Mononuclear cell (primary cell): ENCODE measurements around the gene DIP2B. TPM values are rescaled to one million over a fixed set of nuclear protein-coding genes. Genes with fewer than 3 reads are reported as not detected.
"Not testable (repeated sequence)": the region's sequence is repeated elsewhere in the genome, so short reads cannot be mapped to it uniquely, and the experiment has no call there.

Experiments used
- H3K27me3 ChIP-seq: 2 replicates; pipeline ENCODE4 v1.6.0; 2011; ENCODE audit warnings: low read length, control low read depth; ENCODE audit not compliant: insufficient read depth
- H3K4me1 ChIP-seq: 2 replicates; pipeline ENCODE4 v1.5.1; 2011; ENCODE audit warnings: mild to moderate bottlenecking, low read length, control low read depth; ENCODE audit not compliant: insufficient read depth
- H3K4me3 ChIP-seq: 2 replicates; pipeline ENCODE4 v1.5.1; 2011; ENCODE audit warnings: mild to moderate bottlenecking, low read length, moderate library complexity
- H3K9me3 ChIP-seq: 2 replicates; pipeline ENCODE4 v1.5.1; 2011; ENCODE audit warnings: low read depth, mild to moderate bottlenecking, control low read depth, low read length
- total RNA-seq: library from RNA; depleted of rRNA; stranded (reverse); fragments of >200 nt; gene quantifications from one replicate; pipeline ENCODE4 v1.2.3, GENCODE V29; 2012

DIP2B gene
- total RNA-seq, 1 donor: 39.9 TPM

GRCh38 chr12:50660425-50660822 lies 155.6 kb downstream of the DIP2B start:
- no peaks in the 10 kb centered on the region for H3K9me3 ChIP-seq
- H3K27me3 ChIP-seq: no peaks in the 10 kb centered on the region
- no peaks in the 10 kb centered on the region for H3K4me1 ChIP-seq
- H3K4me3 ChIP-seq: no peak overlapping the region

- H3K27me3 ChIP-seq: no peaks in the 10 kb centered on the region
- no peaks in the 10 kb centered on the region for H3K4me1 ChIP-seq
- no peaks in the 10 kb centered on the region for H3K9me3 ChIP-seq
- H3K4me3 ChIP-seq: no peak overlapping the region
Measured at GRCh38 chr12:50661300-50662115, 156.7 kb downstream of the DIP2B start.

- Histone ChIP-seq H3K27me3 (no peaks in the 10 kb centered on the region), H3K4me3 (no peak overlapping the region), H3K9me3 (no peaks in the 10 kb centered on the region), H3K4me1 (no peaks in the 10 kb centered on the region)
Measured at GRCh38 chr12:50662116-50662510, 157.3 kb downstream of the DIP2B start.

- Histone ChIP-seq H3K4me3 (no peak overlapping the region), H3K4me1 (no peaks in the 10 kb centered on the region), H3K9me3 (no peaks in the 10 kb centered on the region), H3K27me3 (no peaks in the 10 kb centered on the region)
Measured at GRCh38 chr12:50665170-50665569, 160.4 kb downstream of the DIP2B start.

- Histone ChIP-seq H3K4me3 (no peak overlapping the region), H3K27me3 (no peaks in the 10 kb centered on the region), H3K9me3 (no peaks in the 10 kb centered on the region), H3K4me1 (no peaks in the 10 kb centered on the region)
Measured at GRCh38 chr12:50665609-50666008, 160.8 kb downstream of the DIP2B start.

- Histone ChIP-seq H3K4me3 (no peak overlapping the region), H3K27me3 (no peaks in the 10 kb centered on the region), H3K9me3 (no peaks in the 10 kb centered on the region)
Measured at GRCh38 chr12:50666023-50666422, 161.2 kb downstream of the DIP2B start.

GRCh38 chr12:50672158-50672557 lies 167.4 kb downstream of the DIP2B start:
- Histone ChIP-seq H3K4me1 (no peaks in the 10 kb centered on the region), H3K27me3 (no peaks in the 10 kb centered on the region), H3K9me3 (no peaks in the 10 kb centered on the region), H3K4me3 (no peak overlapping the region)

More at GRCh38 chr12:50666023-50666422, 161.2 kb downstream of the DIP2B start:
- H3K4me1 ChIP-seq: no peaks in the 10 kb centered on the region

- Histone ChIP-seq H3K9me3 (no peaks in the 10 kb centered on the region), H3K27me3 (no peaks in the 10 kb centered on the region), H3K4me1 (no peaks in the 10 kb centered on the region), H3K4me3 (no peak overlapping the region)
Measured at GRCh38 chr12:50676756-50677155, 172.0 kb downstream of the DIP2B start.

- Histone ChIP-seq H3K4me3 (no peak overlapping the region), H3K9me3 (no peaks in the 10 kb centered on the region), H3K27me3 (no peaks in the 10 kb centered on the region), H3K4me1 (no peaks in the 10 kb centered on the region)
Measured at GRCh38 chr12:50677858-50678257, 173.1 kb downstream of the DIP2B start.

GRCh38 chr12:50678650-50679365 lies 174.0 kb downstream of the DIP2B start:
- Histone ChIP-seq H3K4me1 (no peaks in the 10 kb centered on the region), H3K4me3 (no peak overlapping the region), H3K27me3 (no peaks in the 10 kb centered on the region), H3K9me3 (no peaks in the 10 kb centered on the region)

GRCh38 chr12:50679612-50680011 lies 174.8 kb downstream of the DIP2B start:
- Histone ChIP-seq H3K9me3 (no peaks in the 10 kb centered on the region), H3K27me3 (no peaks in the 10 kb centered on the region), H3K4me1 (no peaks in the 10 kb centered on the region), H3K4me3 (no peak overlapping the region)

- H3K27me3 ChIP-seq, H3K4me3 ChIP-seq, H3K4me1 ChIP-seq, H3K9me3 ChIP-seq: not testable (repeated sequence)
Measured at GRCh38 chr12:50681064-50681463, 176.3 kb downstream of the DIP2B start.

- H3K4me3 ChIP-seq: no peak overlapping the region
- no peaks in the 10 kb centered on the region for H3K27me3 ChIP-seq
- no peaks in the 10 kb centered on the region for H3K4me1 ChIP-seq
- H3K9me3 ChIP-seq: no peaks in the 10 kb centered on the region
Measured at GRCh38 chr12:50685641-50686040, 180.9 kb downstream of the DIP2B start.

GRCh38 chr12:50686406-50686805 lies 181.6 kb downstream of the DIP2B start:
- Histone ChIP-seq H3K9me3 (no peaks in the 10 kb centered on the region), H3K27me3 (no peaks in the 10 kb centered on the region), H3K4me1 (no peaks in the 10 kb centered on the region), H3K4me3 (no peak overlapping the region)

- H3K27me3 ChIP-seq: no peaks in the 10 kb centered on the region
- H3K4me1 ChIP-seq: no peaks in the 10 kb centered on the region
- H3K9me3 ChIP-seq: no peaks in the 10 kb centered on the region
- no peak overlapping the region for H3K4me3 ChIP-seq
Measured at GRCh38 chr12:50686976-50687375, 182.2 kb downstream of the DIP2B start.

- no peaks in the 10 kb centered on the region for H3K9me3 ChIP-seq
- H3K4me3 ChIP-seq: no peak overlapping the region
- H3K4me1 ChIP-seq: no peaks in the 10 kb centered on the region
- no peaks in the 10 kb centered on the region for H3K27me3 ChIP-seq
Measured at GRCh38 chr12:50689437-50689836, 184.7 kb downstream of the DIP2B start.
